SIG-M5 (cell line): ENCODE results near the gene PPP1R18.
"Not testable (repeated sequence)": the region's sequence is repeated elsewhere in the genome, so short reads cannot be mapped to it uniquely, and the experiment has no call there.

Source experiments
- DNase-seq: peaks from one replicate; lab custom pipeline; 2025; lab: John Stamatoyannopoulos, UW

PPP1R18 gene

GRCh38 chr6:30686009-30686907 is at the start of gene PPP1R18:
Gene PPP1R18 (minus strand): TSS chr6:30686645. CDS start chr6:30686018, 627 bp downstream.
- no peak for DNase-seq

- DNase-seq = no peak
These were observed 49.3 kb upstream of the PPP1R18 start for GRCh38 chr6:30735668-30736314.

GRCh38 chr6:30732237-30732943 is 45.9 kb upstream of the PPP1R18 start:
- DNase-seq = no peak

- DNase-seq = no peak
These were observed 44.4 kb upstream of the PPP1R18 start for GRCh38 chr6:30730601-30731435.

GRCh38 chr6:30727920-30728553 is 41.6 kb upstream of the PPP1R18 start:
- no peak for DNase-seq

- no peak for DNase-seq
These were observed 40.3 kb upstream of the PPP1R18 start for GRCh38 chr6:30726506-30727413.

- no peak for DNase-seq
These were observed 39.5 kb upstream of the PPP1R18 start for GRCh38 chr6:30725713-30726505.

- DNase-seq = no peak
These were observed 38.6 kb upstream of the PPP1R18 start for GRCh38 chr6:30724906-30725667.

GRCh38 chr6:30723843-30724741 is 37.6 kb upstream of the PPP1R18 start:
- DNase-seq = not testable (repeated sequence)

- not testable (repeated sequence) for DNase-seq
These were observed 36.9 kb upstream of the PPP1R18 start for GRCh38 chr6:30723159-30723842.

GRCh38 chr6:30722280-30723112 is 36.1 kb upstream of the PPP1R18 start:
- DNase-seq = no peak

GRCh38 chr6:30722025-30722279 is 35.5 kb upstream of the PPP1R18 start:
- DNase-seq = not testable (repeated sequence)

GRCh38 chr6:30721198-30722024 is 35.0 kb upstream of the PPP1R18 start:
- DNase-seq = peak; percentile 64

GRCh38 chr6:30720738-30721197 is 34.3 kb upstream of the PPP1R18 start:
- DNase-seq = no peak
